Inflammatory macrophage treated with lipopolysaccharide for 1 hour (primary cell): ENCODE data around the gene SYT9.
"Not testable (repeated sequence)": the region's sequence is repeated elsewhere in the genome, so short reads cannot be mapped to it uniquely, and the experiment has no call there.

Experiments
- DNase-seq, 2 donors: peaks; one replicate each; pipeline ENCODE4 v3.0.0-alpha.2; 2020 to 2022

Gene SYT9

DNA sequence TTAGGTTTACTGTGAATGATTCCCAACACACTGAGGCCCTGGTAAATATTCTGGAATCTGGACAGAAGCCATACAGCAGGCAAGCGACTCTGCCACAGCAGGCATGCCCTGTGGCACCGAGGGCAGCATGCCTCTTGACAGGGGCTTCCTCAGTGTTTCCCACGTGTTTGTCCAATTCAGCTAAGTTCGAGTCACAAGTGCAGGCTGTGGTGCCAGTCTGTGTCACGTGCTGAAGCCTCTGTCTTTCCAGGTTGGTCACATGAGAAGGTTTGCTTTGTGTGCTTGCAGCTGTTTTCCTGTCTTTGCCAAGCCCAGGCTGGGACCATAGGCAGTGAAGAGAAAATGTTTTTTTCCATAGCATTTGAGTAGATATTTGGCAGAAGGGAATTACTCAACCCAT is 259.7 kb downstream of the SYT9 start:
- no peak for DNase-seq

DNA sequence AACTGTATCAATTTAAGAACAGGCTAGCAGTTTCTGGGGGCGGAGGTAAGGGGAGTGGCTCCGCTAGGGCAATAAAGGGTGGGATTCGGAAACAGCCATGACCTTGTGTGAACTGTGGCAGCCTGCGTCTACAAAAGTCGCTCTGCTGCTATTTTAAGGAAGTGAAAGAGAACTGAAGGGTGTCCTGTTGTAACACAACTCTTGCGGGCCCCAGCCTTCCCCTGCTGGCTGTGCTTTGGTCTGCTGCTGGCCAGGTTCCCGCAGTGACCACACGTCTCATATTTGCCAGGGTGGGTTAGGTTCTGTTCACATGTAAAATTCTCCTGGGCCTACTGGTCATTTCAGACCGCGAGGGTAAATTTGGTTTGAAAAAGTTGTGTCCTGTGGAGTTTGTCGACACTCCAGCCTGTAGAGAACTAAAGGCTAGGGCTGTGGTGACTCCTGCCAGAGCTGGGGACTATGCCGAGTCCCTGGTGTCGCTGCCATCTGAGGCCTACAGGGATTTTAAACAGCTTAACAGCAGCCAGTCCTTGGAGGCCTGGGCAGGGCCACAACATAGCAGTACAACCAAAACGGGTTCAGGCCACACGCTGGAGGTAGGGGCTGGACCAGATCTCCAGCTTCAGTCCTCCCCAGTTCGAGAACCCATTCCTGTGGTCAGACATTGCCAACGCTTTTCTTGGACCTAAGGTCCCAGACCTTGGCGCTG is 261.0 kb downstream of the SYT9 start:
- peak; percentile 83 to 86 for DNase-seq

DNA sequence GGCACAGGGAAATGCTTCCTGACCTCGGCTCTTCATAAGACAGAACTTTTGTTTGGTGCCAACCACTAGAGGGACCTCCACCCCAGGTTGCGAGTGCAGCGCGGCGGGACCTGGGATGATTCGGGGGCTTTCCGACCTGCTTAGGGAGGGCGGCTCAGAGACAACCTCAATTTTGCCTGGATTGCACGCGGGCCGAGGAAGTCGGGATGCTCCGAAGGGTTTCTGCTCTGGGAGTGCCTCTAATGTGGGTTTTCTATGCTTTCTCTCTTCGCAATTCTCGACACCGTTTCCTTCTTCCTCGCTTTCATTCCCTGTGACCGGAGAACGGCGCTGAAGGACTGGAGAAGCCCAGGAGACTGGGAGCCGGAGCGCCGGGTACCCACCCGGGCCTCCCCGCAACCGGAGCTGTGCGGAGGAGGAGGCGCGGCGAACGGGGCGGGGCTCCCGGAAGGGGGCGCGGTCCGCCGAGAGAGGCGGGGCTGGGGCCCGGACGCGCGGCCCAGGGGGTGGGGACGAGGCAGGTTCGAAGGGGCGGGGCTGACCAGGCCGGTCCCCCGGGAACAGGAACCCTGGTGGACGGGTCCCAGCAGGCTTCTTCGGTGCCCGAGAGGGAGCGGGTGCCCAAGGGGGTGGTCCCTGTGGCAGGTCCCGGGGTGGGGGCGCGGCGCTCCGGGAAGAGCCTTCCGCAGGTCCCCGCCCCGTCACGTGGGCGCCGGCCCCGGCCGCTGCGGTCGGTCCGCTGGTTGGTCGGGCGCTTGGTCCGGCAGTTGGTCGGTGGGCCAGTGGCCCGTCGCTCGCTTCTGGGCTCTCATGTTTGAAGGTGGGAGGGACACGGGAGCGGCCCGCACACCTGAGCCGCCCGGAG is 261.8 kb downstream of the SYT9 start, which contains the start of gene PPFIBP2:
PPFIBP2 (plus strand) TSS at position 766 of the 865 bp plus-strand sequence. CDS start 35,477 bp downstream, outside the sequence.
- DNase-seq = peak; percentile 82 to 84

DNA sequence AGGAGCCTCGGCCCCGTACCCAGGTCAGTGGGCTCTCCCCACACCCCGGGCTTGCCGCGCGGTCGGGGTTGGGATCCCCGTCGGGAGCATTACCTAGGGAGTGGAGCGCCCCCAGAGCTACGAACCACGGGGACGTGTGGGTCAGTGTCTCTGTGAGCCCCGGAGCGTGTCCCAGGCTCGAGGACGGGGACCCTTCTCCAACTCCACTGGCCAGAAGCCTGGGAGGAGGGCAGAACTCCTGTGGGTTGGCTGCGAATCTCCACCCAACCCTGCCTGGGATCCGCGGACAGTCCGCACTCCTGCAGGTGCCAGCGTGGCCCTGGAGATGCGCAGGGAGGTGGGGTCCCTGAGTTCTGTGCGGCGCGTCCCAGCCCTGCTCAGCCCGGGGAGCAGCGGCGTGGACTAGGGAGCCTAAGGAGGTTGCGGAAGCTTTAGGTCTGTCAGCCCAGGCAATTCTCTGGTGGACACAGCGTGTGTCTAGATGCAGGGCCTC is 262.4 kb downstream of the SYT9 start:
- no peak for DNase-seq

DNA sequence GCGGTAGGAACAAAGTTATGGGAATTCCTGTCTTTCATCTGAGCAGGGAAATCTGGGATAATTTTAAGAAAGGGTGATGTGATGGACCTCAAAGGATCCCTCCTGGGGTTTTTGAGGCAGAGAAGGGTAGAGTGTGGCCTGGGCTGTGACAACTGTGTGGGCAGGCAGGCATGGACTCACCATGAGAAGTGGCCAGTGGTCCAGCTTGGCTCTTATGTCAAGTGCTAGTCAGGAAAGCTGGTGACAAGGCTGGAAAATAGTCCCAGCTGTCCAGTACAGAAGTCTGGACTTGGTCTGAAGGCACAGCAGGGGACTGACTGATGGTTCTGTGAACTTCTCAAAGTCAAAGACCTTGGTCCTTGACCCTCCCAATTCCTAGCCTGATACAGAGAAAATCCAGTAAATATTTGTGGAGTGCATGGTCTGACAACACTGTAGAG is 263.8 kb downstream of the SYT9 start:
- DNase-seq = peak in 1 of 2 donors; percentile 49

DNA sequence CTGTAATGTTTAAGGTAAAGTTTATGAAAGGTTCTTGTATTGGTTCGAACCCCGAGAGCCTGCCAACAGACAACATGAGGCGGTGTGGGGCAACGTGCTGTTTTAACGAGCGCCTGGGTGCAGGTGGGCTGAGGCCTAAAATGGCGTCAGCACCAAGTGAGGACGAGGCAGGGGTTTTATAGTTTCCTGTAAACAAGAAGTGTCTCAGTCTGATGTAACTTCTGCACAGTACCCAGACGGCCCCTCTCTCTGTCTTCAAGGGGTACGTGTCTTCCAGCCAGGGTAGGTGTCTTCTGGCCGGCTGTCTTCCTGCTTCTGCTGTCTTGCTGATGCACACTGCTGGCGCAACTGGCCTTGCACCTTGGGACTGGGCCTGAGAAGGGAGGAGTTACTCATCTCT is 264.8 kb downstream of the SYT9 start:
- DNase-seq = no peak

DNA sequence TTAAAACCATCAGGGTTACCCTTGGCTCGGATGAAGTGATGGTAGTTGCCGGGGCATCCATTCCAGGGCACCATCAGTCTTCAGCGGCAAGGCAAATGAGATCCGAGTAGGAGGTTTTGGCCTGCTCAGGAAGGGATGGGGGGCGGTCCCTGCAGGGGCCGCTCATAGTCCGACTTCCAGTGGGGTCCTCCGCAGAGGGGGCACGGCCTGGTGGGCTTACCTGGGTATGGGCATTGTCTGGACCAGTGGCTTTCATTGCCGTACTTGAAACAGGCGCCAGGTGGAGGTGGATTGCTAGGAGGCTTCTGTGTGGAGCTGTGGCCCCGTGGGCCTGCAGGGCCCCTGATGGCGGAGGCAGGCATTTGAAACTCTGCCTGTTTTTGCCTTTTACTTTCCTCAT is 266.0 kb downstream of the SYT9 start:
- DNase-seq = not testable (repeated sequence)
